Tongue (tissue), 2 donors: ENCODE results near the gene ZNF14. TPM values are rescaled to one million over a fixed set of nuclear protein-coding genes. Genes with fewer than 3 reads are reported as not detected.
"Not testable (repeated sequence)": the region's sequence is repeated elsewhere in the genome, so short reads cannot be mapped to it uniquely, and the experiment has no call there.

Source experiments
- DNase-seq: peaks from one replicate; pipeline ENCODE4 v3.0.0-alpha.2; 2015
- total RNA-seq: library from RNA; depleted of rRNA; stranded (reverse); fragments of >200 nt; gene quantifications from one replicate; pipeline ENCODE4 v1.2.3, GENCODE V29; 2014

ZNF14 gene
- total RNA-seq, 1 donor from 2014 or later: 12.9 TPM

DNA sequence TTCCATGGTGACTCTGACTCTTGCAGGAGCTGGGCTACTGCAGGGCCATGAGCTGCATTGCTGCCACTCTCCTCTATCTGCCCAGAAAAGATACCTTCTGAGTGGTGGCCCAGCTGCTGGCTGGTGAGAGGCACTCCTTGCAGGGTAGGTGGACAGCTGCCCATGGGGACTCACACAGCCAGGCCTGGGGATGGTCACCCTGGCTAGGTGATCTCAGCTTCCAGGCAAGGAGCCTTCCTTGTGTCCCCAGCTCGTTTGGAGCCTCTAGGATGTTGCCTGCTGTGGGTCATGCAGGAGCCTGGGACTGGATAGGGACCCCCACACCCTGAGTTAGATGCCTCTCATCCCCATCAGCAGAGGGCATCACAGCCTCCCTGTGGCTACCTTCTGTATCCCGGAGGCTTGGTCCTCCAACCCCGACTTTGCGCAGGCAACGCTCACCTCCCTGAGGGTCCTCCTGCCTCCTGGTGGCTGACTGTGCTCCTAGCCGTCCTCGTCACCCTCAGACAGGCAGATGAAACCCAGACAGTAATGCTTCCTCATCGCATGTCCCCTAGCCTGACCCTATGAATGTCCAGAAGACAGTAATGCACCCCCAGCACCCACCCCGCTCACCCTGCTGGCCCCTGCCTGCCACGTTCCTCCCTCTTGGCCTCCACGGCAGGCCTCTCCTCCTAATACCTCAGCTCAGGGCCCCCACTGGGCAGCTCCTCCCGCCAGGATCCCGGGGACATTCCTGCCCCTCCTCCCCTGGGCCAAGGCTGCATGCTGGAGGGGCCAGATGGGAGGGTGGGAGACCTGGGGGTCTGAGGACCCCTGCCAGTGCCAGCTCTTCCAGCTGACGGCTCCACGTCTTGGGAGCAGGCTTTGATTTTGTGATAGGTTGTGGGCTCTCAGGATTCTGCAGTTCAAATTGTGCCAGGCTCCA, 13.6 kb upstream of the ZNF14 start:
- no peak for DNase-seq

DNA sequence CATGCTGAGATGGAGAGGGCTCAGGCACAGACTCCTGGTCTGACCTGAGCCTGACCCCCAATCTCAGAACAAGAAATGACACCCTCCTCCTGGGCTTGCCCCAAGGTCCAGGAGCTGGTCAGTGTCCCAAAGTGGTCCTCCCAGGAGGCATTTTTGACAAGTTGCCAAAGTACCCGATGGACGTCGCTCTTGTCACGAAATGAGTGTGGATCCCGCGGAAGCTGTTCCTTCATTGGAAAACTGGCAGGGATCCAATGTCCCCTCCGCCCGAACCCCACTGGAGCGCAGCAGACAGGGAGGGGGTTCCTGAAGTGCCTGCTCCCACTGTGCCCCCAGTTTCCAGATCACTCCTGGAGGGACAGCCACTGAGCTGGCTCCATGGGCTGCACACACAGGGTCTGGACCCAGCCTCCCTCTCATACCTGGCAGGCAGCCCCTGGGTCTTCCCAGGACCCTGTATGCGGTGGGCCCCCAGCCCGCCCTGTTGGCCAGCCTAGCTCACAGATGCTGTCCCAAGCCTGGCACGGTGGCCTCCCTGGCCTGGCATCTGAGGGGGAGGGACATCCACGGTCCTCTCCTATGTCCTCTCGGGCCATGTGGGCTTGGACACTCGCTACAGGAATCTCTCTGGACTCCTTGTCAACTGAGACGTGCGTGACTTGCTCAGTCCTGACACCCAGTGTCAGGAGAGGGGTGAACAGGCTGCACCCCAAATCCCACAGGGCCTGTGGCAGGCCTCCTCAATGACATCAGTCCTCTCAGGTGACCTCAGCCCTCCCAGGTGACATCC, 12.8 kb upstream of the ZNF14 start:
- DNase-seq: no peak

DNA sequence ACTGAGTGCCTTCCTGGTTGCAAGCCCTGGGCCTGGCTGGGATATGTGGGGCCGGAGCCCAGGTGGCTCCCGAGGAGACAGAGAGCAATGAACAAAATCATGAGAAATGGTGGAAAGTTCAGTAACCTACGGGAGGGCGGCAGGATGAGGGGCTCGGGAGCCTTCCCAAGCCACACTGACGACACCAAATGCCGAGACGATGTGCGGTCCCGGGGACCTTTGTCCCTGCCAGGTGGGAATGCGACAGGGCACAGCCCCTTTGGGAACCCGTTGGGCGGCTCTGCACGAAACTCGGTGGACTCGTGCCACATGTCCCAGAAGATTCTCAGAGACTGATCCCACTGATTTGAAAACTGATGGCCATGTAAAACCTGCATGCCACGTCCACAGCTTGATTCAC, 11.7 kb upstream of the ZNF14 start:
- no peak for DNase-seq

DNA sequence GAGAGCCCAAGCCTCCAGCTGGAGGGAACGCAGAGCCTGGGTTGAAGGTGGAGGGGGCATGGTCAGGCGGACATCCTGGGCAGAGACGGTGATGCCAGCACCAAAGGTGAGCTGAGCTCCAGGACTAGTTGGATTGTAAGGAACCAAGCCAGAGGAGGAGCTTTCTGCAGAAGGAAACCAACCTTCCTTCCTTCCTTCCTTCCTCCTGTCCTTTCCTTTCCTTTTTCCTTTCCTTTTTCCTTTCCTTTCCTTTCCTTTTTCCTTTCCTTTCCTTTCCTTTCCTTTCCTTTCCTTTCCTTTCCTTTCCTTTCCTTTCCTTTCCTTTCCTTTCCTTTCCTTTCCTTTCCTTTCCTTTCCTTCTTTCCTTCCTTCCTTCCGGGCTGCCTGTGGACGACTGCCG, 11.0 kb upstream of the ZNF14 start:
- not testable (repeated sequence) for DNase-seq

DNA sequence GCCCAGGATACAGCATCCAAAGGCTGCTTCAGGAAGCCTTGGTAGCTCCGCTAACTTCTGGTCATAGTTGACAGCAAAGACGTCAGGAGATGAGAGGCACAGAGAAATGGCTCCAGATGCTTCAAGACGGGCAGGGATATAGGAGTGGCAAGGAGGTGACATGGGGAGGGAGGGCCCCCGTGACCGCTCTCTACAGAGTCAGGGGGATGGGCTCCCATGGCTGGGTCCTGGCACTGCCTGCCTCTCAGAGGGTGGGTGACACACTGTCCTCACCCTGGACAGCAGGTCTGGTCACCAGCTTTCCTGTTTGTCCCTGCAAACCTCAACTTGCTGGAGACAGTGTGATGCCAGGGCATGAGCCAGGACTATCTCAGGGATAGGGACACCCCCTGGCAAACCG, 10.3 kb upstream of the ZNF14 start:
- no peak for DNase-seq

DNA sequence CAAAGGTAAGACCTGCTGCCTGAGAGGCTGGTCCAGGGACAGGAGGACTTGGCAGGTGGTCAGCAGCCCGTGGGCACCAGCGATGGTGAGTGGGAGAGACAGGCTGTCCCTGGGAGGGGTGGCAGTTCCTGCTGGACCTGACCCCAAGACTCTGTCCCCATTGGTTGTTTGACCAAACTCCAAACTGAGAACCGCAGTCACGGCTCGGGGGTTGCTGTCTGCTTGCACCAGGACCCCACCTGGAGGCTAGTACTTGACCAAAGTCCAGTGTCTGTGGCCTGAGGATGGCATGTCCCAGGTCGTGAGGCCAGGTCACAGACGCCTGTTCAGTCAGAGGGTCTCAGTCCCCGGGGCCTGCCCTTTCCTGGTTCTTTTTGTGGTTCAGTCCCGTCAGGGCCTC, 9.9 kb upstream of the ZNF14 start:
- no peak for DNase-seq

DNA sequence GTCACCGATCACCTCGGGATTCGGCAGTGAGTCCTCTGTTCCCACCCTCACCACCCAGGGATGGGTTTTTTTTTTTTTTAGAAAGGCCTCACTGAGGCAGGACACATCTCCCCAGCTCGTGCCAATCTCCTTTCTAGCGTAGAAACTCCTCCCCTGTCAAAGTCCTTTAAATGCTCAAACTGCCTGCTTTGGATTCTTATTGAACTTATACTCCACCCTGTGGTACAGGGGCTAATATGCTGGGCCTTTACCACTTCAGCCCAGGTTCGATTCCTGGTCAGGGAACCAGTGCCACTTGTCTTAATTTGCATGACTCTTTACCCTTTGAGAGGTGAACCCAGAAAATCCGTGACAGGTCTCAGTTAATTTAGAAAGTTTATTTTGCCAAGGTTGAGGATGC, 8.3 kb upstream of the ZNF14 start:
- DNase-seq: no peak

DNA sequence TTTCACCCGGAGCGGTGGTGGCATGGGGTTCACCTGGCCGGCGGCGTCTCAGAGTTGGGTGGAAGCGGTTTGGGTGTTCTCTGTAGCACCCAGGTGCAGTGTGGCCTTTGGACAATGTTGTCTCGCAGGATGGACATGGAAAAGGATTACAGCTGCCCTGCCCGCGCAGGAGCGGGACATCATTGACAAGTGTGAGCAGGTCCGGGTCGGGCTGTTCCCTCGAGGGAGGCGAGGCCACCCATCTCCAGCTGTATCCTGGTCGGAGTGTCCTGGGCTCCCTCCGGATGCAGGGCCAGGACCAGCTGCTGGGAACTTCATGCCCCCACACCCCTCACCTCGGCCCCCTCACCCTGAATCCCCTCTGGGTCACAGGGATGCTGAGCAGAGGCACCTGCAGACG, 7.8 kb upstream of the ZNF14 start:
- DNase-seq: no peak

DNA sequence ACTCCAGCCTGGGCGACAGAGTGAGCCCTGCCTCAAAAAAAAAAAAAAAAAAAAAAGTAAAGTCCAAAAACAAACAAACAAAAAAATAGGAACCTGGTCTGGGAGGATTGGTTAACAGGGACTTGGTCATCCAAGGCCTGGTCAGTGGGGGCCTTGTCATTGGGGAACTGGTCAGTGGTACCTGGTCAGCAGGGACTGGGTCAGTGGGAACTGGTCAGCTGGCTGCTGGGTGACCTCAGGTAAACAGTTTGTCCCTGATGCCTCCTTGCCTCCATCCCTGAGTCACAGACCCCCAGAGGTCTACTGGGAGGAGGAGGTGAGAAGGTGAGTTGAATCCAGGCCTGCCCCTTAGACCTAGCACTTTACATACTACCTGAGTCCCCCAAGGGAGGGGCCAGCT, 5.7 kb upstream of the ZNF14 start:
- DNase-seq: no peak

DNA sequence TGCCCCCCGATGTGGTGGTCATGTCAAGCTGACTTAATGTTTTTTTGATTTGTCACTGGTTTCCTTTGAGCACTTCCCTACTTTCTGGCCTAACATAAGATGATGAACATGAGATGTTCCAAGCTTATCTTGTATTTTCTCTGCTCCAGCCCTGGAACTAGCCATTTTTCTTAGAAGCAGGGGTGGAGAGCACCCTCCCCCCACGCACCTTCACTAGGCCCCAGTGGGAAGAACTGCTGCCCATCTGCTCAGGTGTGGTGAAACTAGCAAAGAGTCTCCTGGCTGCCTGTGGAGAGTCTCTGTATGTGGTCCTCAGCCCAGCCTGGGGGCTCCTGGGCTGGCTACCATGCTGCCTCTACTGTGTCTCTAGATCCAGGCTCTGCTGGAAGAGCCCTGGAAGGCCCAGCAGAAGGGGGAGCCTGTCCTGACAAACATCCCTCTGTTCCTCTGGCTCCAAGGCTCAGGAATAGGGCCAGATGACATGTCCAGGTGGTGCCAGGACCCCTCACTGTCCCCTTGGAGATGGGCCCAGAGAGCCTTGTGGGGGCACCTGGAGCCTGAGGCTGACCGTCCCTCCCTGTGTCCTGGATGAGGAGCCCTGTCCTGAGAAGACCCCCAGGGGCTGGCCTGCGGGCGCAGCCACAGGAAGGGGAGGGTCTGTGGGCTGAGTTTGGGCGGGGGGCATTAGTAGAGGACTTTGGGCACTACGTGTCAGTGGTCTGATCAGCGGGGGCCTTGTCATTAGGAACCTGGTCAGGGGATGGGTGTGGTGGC, 4.8 kb upstream of the ZNF14 start:
- no peak for DNase-seq

DNA sequence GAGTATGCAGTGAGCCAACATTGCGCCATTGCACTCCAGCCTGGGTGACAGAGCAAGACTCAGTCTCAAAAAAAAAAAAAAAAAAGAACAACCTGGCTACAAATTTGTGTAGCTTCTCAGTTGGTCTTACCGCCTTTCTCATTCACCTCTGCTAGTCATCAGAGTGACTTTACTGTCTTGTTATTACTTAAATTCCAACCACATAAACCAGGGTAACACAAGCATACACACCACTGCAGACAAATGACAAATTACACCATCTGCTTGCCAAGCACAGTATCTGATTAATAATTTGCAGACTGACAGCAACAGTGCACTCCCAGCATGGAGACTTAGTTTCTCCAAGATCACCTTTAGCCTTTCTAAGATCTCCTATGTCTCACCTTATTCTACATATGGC, 11.0 kb downstream of the ZNF14 start:
- DNase-seq: no peak

DNA sequence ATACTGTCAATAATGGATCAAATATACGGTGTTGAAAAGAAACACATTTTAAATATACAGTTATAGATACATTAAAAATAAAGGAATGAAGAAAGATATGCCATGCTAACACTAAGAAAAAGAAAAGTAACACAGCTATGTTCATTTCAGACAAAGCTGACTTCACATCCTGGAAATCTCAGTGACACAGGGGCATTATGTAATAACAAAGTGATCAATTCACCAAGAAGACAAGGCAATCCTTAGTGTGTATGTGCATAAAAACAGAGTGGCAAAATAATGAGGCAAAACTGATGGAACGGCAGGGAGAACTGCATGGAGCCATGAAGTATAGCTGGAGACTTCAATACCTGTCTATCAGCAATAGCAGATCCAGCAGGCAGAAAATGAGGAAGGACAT, 13.1 kb downstream of the ZNF14 start:
- no peak for DNase-seq

DNA sequence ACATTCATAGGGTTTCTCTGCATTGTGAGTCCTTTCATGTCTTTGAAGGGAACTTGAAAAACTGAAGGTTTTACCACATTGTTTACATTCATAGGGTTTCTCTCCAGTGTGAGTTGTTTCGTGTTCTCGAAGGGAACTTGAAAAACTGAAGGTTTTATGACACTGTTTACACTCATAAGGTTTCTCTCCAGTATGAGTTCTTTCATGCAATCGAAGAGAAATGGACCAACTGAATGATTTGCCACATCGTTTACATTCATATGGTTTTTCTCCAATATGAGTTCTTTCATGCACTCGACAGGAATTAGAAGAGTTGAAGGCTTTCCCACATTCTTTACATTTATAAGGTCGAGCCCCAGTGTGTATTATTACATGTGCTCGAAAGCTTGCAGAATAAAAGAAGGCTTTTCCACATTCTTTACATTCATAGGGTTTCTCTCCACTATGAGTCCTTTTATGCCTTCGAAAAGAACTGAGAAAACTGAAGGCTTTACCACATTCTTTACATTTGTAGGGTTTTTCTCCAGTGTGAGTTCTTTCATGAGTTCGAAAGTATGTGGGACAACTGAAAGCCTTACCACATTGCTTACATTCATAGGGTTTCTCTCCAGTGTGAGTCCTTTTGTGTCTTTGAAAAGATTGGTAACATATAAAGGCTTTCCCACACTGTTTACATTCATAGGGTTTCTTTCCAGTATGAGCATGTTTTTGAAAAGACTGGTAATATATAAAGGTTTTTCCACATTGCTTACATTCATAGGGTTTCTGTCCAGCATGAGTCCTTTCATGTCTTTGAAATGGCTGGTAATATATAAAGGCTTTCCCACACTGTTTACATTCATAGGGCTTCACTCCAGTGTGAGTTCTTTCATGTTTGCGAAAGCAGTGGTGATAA, 20.7 kb downstream of the ZNF14 start:
- no peak for DNase-seq

DNA sequence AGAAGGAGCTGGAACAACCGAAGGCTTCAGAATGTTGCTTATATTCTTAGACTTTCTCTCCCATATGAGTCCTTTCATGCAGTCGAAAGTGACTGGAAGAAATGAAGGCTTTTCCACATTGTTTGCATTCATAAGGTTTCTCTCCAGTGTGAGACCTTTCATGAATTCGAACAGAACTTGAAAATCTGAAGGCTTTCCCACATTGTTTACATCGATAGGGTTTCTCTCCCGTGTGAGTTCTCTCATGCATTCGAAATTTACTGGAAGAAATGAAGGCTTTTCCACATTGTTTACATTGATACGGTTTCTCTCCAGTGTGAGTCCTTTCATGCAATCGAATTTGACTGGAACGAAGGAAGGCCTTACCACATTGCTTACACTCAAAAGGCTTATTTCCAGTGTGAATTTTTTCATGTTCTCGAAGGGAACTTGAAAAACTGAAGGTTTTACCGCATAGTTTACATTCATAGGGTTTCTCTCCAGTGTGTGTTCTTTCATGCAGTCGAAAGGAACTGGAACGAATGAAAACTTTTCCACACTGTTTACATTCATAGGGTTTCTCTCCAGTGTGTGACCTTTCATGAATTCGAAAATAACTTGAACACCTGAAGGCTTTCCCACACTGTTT, 21.5 kb downstream of the ZNF14 start:
- no peak for DNase-seq

DNA sequence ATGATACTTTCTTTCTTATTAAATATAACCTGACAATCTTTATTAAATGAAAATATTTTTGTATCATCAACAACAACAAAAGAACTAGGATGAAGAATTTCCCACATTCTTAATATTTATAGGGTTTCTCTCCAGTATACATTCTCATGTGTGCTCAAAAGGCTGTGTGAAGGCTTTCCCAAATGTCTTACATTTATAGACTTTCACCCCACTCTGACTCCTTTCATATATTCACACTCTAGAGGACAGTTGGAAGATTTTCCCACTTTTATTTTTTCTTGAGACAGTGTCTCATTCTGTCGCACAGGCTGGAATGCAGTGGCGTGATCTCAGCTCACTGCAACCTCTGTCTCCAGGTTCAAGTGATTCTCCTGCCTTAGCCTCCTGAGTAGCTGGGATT, 22.4 kb downstream of the ZNF14 start:
- DNase-seq: no peak

DNA sequence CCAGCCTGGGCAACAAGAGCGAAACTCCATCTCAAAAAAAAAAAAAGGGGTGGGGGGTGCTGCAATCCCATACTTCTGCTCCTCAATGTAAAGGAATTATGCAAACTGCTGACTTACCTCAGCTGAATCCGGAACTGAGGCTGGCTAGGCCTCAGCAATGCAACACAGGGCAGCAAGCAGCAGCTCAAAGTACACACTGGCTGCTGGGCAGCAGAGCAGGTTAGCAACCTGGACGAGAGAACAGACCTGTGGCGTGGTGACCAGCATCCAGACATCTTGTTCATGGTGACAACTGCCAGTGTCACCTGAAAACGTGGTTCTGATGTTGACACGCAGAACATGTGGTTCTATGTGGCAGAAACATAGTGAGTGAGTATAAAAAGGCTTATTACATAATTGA, 28.1 kb downstream of the ZNF14 start:
- DNase-seq: no peak

DNA sequence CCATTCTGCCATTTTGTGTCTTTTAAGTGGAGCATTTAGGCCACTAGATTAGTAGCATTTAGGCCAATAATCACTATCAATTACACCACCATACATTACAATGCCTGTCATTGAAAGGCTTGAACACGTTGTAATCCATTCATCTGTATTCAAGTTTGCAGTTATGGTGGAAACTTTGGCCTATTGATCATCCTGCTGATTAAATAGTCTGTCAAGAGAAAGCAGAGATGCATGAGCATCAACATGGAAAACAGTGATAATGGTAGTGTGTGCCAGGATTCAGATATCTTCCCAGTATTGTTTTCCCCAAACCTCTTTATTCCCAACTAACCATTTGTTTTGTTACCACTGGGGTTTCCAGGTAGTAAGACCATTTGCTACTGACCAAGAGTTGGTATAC, 32.4 kb downstream of the ZNF14 start:
- DNase-seq: not testable (repeated sequence)

DNA sequence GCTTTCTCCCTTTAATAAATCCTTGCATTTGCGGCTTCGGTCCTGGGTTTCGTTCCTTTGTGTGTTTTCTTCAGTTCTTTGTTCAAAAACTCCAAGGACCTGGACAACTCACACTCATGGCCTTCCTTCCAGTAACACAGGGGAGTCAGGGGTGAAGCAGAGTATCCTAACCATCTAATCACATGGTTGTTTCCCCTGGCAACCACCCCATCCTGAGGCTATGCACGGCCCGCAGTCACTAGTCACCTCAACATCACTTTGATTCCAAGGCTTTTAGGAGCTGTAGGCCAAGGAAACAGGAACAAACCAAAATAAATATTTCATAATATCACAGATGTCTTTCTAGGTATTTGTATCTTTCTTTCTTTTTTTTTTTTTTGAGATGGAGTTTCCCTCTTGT, 35.3 kb downstream of the ZNF14 start:
- no peak for DNase-seq

DNA sequence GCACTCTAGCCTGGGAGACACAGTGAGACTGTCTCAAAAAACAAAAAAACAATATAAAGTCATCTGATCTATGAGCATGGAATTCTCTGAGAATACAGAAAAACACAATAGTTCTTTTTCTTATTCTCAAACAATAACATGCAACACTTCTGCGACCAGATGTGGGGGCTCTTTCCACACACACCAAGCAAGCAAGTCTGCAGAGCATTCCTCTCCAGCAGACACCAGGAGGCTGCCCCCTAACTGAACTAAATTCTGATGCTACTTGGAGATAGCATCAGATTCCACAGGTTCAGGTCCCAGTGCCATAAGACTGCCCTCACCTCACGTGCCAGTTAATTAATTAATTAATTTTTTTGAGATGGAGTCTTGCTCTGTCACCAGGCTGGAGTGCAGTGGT, 36.5 kb downstream of the ZNF14 start:
- DNase-seq: no peak

DNA sequence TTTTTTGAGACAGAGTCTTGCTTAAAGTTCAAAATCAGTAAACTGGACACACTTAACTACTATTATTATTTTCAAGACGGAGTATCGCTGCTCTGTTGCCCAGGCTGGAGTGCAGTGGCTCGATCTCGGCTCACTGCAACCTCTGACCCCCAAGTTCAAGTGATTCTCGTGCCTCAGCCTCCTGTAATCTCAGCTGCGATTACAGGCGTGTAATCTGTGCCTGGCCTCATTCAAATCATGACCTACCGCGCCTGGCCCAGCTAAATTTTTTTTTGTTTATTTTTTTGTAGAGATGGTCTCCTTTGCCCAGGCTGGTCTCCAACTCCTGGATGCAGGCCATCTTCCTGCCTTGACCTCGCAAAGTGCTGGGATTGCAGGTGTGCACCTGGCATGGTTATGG, 41.2 kb downstream of the ZNF14 start:
- no peak for DNase-seq

DNA sequence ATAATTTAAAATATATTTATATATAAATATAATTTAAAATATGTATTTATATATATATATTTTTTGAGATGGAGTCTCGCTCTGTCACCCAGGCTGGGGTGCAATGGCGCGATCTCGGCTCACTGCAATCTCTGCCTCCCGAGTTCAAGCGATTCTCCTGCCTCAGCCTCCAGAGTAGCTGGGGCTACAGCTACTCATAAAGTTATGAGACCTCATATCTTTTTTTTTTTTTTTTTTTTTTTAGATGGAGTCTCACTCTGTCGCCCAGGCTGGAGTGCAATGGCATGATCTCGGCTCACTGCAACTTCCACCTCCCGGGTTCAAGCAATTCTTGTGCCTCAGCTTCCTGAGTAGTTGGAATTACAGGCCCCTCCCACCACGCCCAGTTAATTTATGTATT, 43.9 kb downstream of the ZNF14 start:
- not testable (repeated sequence) for DNase-seq
